WTC11 (cell line): ENCODE data around the gene RAB11B. TPM values are rescaled to one million over a fixed set of nuclear protein-coding genes. Genes with fewer than 3 reads are reported as not detected.

Experiments
- ATAC-seq: fragments of 200-7000 bp; cut with Tn5 transposase; 2 replicates; pipeline ENCODE4 v1.10.0; 2021; ENCODE audit warnings: mild to moderate bottlenecking, moderate library complexity
- CTCF ChIA-PET: fragments of 300-600 bp; sonication (Branson Sonifier 250); formaldehyde crosslinking; loops from one replicate; lab custom pipeline; 2021; ENCODE audit warnings: antibody characterized with exemption; lab: Charles Lee
- POLR2A ChIA-PET: fragments of 350-600 bp; sonication (Branson Sonifier 250); formaldehyde crosslinking; loops from one replicate; lab custom pipeline; 2021; ENCODE audit warnings: antibody characterized with exemption; lab: Charles Lee
- DNase-seq: peaks from one replicate; pipeline ENCODE4 v3.0.0; 2021; ENCODE audit warnings: low spot score
- H3K27ac Mint-ChIP-seq: 2 replicates; pipeline ENCODE4 v1.8.0; 2021; ENCODE audit warnings: mixed read lengths
- H3K27me3 Mint-ChIP-seq: 2 replicates; pipeline ENCODE4 v1.8.0; 2021; ENCODE audit warnings: low read depth, mild to moderate bottlenecking, moderate library complexity, mixed read lengths
- H3K36me3 Mint-ChIP-seq: 2 replicates; pipeline ENCODE4 v1.8.0; 2021; ENCODE audit warnings: mixed read lengths
- H3K4me1 Mint-ChIP-seq: 2 replicates; pipeline ENCODE4 v1.8.0; 2022; ENCODE audit warnings: mixed read lengths
- H3K4me3 Mint-ChIP-seq: 2 replicates; pipeline ENCODE4 v1.8.0; 2021; ENCODE audit warnings: mild to moderate bottlenecking, moderate library complexity, mixed read lengths
- H3K9me3 Mint-ChIP-seq: 2 replicates; pipeline ENCODE4 v1.8.0; 2021; ENCODE audit warnings: mixed read lengths
- ATF1 ChIP-seq: sonication (generic); formaldehyde crosslinking; IDR thresholded peaks from 2 replicates; pipeline ENCODE4 v1.8.1; 2023; ENCODE audit warnings: mild to moderate bottlenecking, moderate library complexity, missing genetic modification reagents
- ATF2 ChIP-seq: sonication (generic); formaldehyde crosslinking; IDR thresholded peaks from 2 replicates; pipeline ENCODE4 v1.8.1; 2022; ENCODE audit warnings: low read depth, missing genetic modification reagents, borderline replicate concordance
- CBFB ChIP-seq: sonication (generic); formaldehyde crosslinking; IDR thresholded peaks from 2 replicates; pipeline ENCODE4 v1.8.1; 2022; ENCODE audit warnings: mild to moderate bottlenecking, low read depth, missing genetic modification reagents
- CREB1 ChIP-seq: sonication (generic); formaldehyde crosslinking; IDR thresholded peaks from 2 replicates; pipeline ENCODE4 v1.8.0; 2023; ENCODE audit warnings: mild to moderate bottlenecking, missing genetic modification reagents
- FOXJ3 ChIP-seq: sonication (generic); formaldehyde crosslinking; IDR thresholded peaks from 2 replicates; pipeline ENCODE4 v1.9.0; 2021; ENCODE audit warnings: missing genetic modification reagents, mild to moderate bottlenecking, borderline replicate concordance
- GABPB1 ChIP-seq: sonication (generic); formaldehyde crosslinking; IDR thresholded peaks from 2 replicates; pipeline ENCODE4 v1.8.1; 2023; ENCODE audit warnings: mild to moderate bottlenecking, missing genetic modification reagents
- IRF2 ChIP-seq: sonication (generic); formaldehyde crosslinking; IDR thresholded peaks from 2 replicates; pipeline ENCODE4 v1.8.0; 2022; ENCODE audit warnings: low read depth, missing genetic modification reagents, borderline replicate concordance
- RELA ChIP-seq: sonication (generic); formaldehyde crosslinking; IDR thresholded peaks from 2 replicates; pipeline ENCODE4 v1.8.1; 2022; ENCODE audit warnings: missing genetic modification reagents, mild to moderate bottlenecking, borderline replicate concordance
- SOX15 ChIP-seq: fragments of 250-450 bp; sonication (Bioruptor Pico); IDR thresholded peaks from 2 replicates; pipeline ENCODE4 v1.9.0; 2021; ENCODE audit warnings: mild to moderate bottlenecking
- SP1 ChIP-seq: sonication (generic); formaldehyde crosslinking; conservative IDR thresholded peaks from 2 replicates; pipeline ENCODE4 v1.8.1; 2022; ENCODE audit warnings: missing genetic modification reagents
- TEAD4 ChIP-seq: sonication (generic); formaldehyde crosslinking; IDR thresholded peaks from 2 replicates; pipeline ENCODE4 v1.8.0; 2022; ENCODE audit warnings: mild to moderate bottlenecking, missing genetic modification reagents
- ZNF219 ChIP-seq: sonication (generic); formaldehyde crosslinking; IDR thresholded peaks from 2 replicates; pipeline ENCODE4 v1.8.0; 2023; ENCODE audit warnings: missing genetic modification reagents, mild to moderate bottlenecking, borderline replicate concordance
- ZNF281 ChIP-seq: sonication (generic); formaldehyde crosslinking; IDR thresholded peaks from 2 replicates; pipeline ENCODE4 v1.8.0; 2023; ENCODE audit warnings: mild to moderate bottlenecking, missing genetic modification reagents
- ZNF423 ChIP-seq: fragments of 250-450 bp; sonication (Bioruptor Pico); IDR thresholded peaks from 2 replicates; pipeline ENCODE4 v2.1.2; 2022; ENCODE audit warnings: mild to moderate bottlenecking, moderate library complexity
- total RNA-seq: library from RNA; stranded (reverse); gene quantifications from 3 replicates; pipeline ENCODE4 v1.2.3, GENCODE V29; 2021
- TF ChIP-seq, protein P1 (sequence below): fragments of 250-450 bp; sonication (Bioruptor Pico); IDR thresholded peaks from 2 replicates; pipeline ENCODE4 v1.9.0; 2021; ENCODE audit warnings: mild to moderate bottlenecking
- TF ChIP-seq, protein P2 (sequence below): sonication (generic); formaldehyde crosslinking; IDR thresholded peaks from 2 replicates; pipeline ENCODE4 v1.8.0; 2022; ENCODE audit warnings: mild to moderate bottlenecking, missing genetic modification reagents
- TF ChIP-seq, protein P3 (sequence below): sonication (generic); formaldehyde crosslinking; IDR thresholded peaks from 2 replicates; pipeline ENCODE4 v1.8.0; 2023; ENCODE audit warnings: missing genetic modification reagents

RAB11B gene
- total RNA-seq, 1 experiment from 2014 or later: 108 TPM

- TF ChIP-seq, protein P1, sequence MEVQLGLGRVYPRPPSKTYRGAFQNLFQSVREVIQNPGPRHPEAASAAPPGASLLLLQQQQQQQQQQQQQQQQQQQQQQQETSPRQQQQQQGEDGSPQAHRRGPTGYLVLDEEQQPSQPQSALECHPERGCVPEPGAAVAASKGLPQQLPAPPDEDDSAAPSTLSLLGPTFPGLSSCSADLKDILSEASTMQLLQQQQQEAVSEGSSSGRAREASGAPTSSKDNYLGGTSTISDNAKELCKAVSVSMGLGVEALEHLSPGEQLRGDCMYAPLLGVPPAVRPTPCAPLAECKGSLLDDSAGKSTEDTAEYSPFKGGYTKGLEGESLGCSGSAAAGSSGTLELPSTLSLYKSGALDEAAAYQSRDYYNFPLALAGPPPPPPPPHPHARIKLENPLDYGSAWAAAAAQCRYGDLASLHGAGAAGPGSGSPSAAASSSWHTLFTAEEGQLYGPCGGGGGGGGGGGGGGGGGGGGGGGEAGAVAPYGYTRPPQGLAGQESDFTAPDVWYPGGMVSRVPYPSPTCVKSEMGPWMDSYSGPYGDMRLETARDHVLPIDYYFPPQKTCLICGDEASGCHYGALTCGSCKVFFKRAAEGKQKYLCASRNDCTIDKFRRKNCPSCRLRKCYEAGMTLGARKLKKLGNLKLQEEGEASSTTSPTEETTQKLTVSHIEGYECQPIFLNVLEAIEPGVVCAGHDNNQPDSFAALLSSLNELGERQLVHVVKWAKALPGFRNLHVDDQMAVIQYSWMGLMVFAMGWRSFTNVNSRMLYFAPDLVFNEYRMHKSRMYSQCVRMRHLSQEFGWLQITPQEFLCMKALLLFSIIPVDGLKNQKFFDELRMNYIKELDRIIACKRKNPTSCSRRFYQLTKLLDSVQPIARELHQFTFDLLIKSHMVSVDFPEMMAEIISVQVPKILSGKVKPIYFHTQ (CRISPR knock-in tag): no peak
- TF ChIP-seq ZNF281 (CRISPR knock-in tag): no peak
- TF ChIP-seq, protein P2, sequence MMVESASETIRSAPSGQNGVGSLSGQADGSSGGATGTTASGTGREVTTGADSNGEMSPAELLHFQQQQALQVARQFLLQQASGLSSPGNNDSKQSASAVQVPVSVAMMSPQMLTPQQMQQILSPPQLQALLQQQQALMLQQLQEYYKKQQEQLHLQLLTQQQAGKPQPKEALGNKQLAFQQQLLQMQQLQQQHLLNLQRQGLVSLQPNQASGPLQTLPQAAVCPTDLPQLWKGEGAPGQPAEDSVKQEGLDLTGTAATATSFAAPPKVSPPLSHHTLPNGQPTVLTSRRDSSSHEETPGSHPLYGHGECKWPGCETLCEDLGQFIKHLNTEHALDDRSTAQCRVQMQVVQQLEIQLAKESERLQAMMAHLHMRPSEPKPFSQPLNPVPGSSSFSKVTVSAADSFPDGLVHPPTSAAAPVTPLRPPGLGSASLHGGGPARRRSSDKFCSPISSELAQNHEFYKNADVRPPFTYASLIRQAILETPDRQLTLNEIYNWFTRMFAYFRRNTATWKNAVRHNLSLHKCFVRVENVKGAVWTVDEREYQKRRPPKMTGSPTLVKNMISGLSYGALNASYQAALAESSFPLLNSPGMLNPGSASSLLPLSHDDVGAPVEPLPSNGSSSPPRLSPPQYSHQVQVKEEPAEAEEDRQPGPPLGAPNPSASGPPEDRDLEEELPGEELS (CRISPR knock-in tag): no peak
Measured at GRCh38 chr19:8392017-8392591, 1.9 kb downstream of the RAB11B start (continued).

DNA sequence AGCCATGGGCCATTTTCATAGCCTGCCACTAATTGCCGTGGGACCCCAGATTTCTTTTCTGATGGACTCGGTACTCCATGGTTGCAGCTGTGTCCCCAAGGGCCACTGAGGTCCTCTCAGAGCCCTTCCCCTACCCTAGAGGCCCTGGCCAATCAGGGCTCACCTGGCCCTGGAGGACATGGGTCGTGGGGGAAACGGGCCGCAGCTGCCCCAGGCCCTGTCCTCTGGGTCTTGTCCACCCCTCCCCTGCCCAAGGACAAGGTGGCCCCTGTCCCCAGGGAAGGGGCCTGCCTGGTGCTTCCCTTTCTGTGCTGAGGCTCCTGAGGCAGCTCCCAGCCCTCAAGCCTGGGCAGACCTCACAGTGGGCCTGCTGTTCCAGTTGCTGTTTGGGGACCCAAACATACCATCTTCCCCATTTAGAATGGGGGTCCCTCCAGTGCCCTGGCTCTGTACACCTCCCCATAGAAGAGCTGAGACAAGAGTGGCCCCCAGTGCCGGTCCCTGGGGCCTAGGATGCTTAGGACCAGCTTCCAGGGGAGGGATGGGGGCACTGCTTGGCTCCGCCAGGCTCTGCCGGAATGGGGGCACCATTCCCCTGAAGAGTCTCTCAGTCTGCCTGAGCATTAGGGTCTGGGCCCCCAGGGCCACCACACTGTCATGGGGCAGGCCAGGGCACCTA is 3.2 kb downstream of the RAB11B start:
- Mint-ChIP-seq H3K36me3 (no peaks in the 10 kb centered on the region; the same call in 1 of the 2 replicates), H3K27me3 (no peaks in the 10 kb centered on the region), H3K4me1 (peaks cover 17% of the 10 kb centered on the region), H3K4me3 (no peak overlapping the region), H3K9me3 (no peaks in the 10 kb centered on the region), H3K27ac (peak overlapping the region; percentile 87)
- DNase-seq: no peak
- ChIA-PET CTCF (interaction anchor here (0.5 to 4.2 kb wide), 6 partner anchors 20 to 371 kb away, joined by 3 to 47 read pairs (median 3); partner anchors contain the start of genes ANGPTL4 and MARCHF2), POLR2A (interaction anchor here (0.6 kb wide), 1 partner anchor 24 kb away, joined by 3 read pairs; no protein-coding TSS in a partner anchor)
- ATAC-seq: no peak
- TF ChIP-seq, protein P3, sequence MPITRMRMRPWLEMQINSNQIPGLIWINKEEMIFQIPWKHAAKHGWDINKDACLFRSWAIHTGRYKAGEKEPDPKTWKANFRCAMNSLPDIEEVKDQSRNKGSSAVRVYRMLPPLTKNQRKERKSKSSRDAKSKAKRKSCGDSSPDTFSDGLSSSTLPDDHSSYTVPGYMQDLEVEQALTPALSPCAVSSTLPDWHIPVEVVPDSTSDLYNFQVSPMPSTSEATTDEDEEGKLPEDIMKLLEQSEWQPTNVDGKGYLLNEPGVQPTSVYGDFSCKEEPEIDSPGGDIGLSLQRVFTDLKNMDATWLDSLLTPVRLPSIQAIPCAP: no peak
- TF ChIP-seq ATF1 (CRISPR knock-in tag) (no peak), IRF2 (CRISPR knock-in tag) (no peak), ZNF423 (CRISPR knock-in tag) (no peak), GABPB1 (CRISPR knock-in tag) (no peak), ZNF219 (CRISPR knock-in tag) (no peak), SP1 (CRISPR knock-in tag) (no peak), TEAD4 (CRISPR knock-in tag) (no peak), ATF2 (CRISPR knock-in tag) (no peak), FOXJ3 (no peak), RELA (CRISPR knock-in tag) (no peak), CBFB (CRISPR knock-in tag) (no peak), CREB1 (no peak), ZNF281 (CRISPR knock-in tag) (no peak), SOX15 (no peak)
- TF ChIP-seq, protein P1 (CRISPR knock-in tag): no peak
